PC-3 (cell line): Measurements from ENCODE around the gene PLA2G1B. TPM values are rescaled to one million over a fixed set of nuclear protein-coding genes. Genes with fewer than 3 reads are reported as not detected.

ENCODE experiments used
- ATAC-seq: fragments of 200-7000 bp; cut with Tn5 transposase; 2 replicates; pipeline ENCODE4 v1.9.1; 2020; ENCODE audit warnings: mild to moderate bottlenecking, moderate library complexity
- BruUV-seq: library from RNA; stranded (reverse); fragments of 400-500 nt; replicated peaks from 2 replicates; lab custom pipeline; 2021; lab: Mats Ljungman, UMichigan
- CTCF ChIA-PET: fragments of 300-600 bp; sonication (Branson Sonifier 250); formaldehyde crosslinking; loops from one replicate; lab custom pipeline; 2022; ENCODE audit warnings: antibody characterized with exemption; lab: Charles Lee
- POLR2A ChIA-PET: fragments of 300-600 bp; sonication (Branson Sonifier 250); formaldehyde crosslinking; loops from one replicate; lab custom pipeline; 2022; ENCODE audit warnings: antibody characterized with exemption; ENCODE audit not compliant: unreplicated experiment; lab: Charles Lee
- DNase-seq: peaks from one replicate; pipeline ENCODE4 v3.0.0-alpha.2; 2015
- H2AFZ ChIP-seq: fragments of 300-600 bp; sonication (generic); 2 replicates; pipeline ENCODE4 v1.6.0; 2016; ENCODE audit warnings: antibody characterized with exemption, low read length
- H3F3A ChIP-seq: fragments of 300-600 bp; sonication (generic); one replicate; pipeline ENCODE4 v1.6.0; 2017; ENCODE audit warnings: antibody characterized with exemption, low read length, control low read depth, mild to moderate bottlenecking; ENCODE audit not compliant: unreplicated experiment
- H3K27ac ChIP-seq: fragments of 300-600 bp; sonication (generic); 2 replicates; pipeline ENCODE4 v1.5.1; 2016; ENCODE audit warnings: mild to moderate bottlenecking, low read length
- H3K27me3 ChIP-seq: fragments of 300-600 bp; sonication (generic); 2 replicates; pipeline ENCODE4 v1.6.1; 2016; ENCODE audit warnings: low read length, mixed read lengths
- H3K36me3 ChIP-seq: fragments of 300-600 bp; sonication (generic); 2 replicates; pipeline ENCODE4 v1.6.1; 2016; ENCODE audit warnings: low read depth, mixed run types, low read length, mixed read lengths
- H3K4me1 ChIP-seq: fragments of 300-600 bp; sonication (generic); 2 replicates; pipeline ENCODE4 v1.5.1; 2016; ENCODE audit warnings: low read length; ENCODE audit not compliant: insufficient read depth
- H3K4me2 ChIP-seq: fragments of 300-600 bp; sonication (generic); 2 replicates; pipeline ENCODE4 v1.6.0; 2016; ENCODE audit warnings: low read length
- H3K4me3 ChIP-seq: fragments of 300-600 bp; sonication (generic); 2 replicates; pipeline ENCODE4 v1.5.1; 2016; ENCODE audit warnings: mild to moderate bottlenecking, low read length, mixed read lengths
- H3K79me2 ChIP-seq: fragments of 300-600 bp; sonication (generic); 2 replicates; pipeline ENCODE4 v1.6.1; 2017; ENCODE audit warnings: low read length, mixed read lengths
- H3K9ac ChIP-seq: fragments of 300-600 bp; sonication (generic); 2 replicates; pipeline ENCODE4 v1.6.0; 2016; ENCODE audit warnings: mild to moderate bottlenecking, low read length
- H3K9me2 ChIP-seq: fragments of 300-600 bp; sonication (generic); replicated peaks from 2 replicates; pipeline ENCODE4 v1.6.1; 2016; ENCODE audit warnings: mixed run types, low read length, mixed read lengths
- H3K9me3 ChIP-seq: fragments of 300-600 bp; sonication (generic); 2 replicates; pipeline ENCODE4 v1.6.1; 2016; ENCODE audit warnings: low read length, mixed read lengths
- H4K20me1 ChIP-seq: fragments of 300-600 bp; sonication (generic); 2 replicates; pipeline ENCODE4 v1.6.1; 2016; ENCODE audit warnings: low read length, mixed read lengths
- CTCF ChIP-seq: fragments of 300-600 bp; sonication (generic); conservative IDR thresholded peaks from 2 replicates; pipeline ENCODE4 v1.5.1; 2017; ENCODE audit warnings: antibody characterized with exemption, low read depth, mild to moderate bottlenecking, low read length
- EZH2 ChIP-seq: fragments of 300-600 bp; sonication (generic); IDR thresholded peaks from one replicate; pipeline ENCODE4 v1.6.1; 2017; ENCODE audit warnings: antibody characterized with exemption, mild to moderate bottlenecking, low read length; ENCODE audit not compliant: unreplicated experiment
- EZH2phosphoT487 ChIP-seq: fragments of 300-600 bp; sonication (generic); IDR thresholded peaks from 2 replicates; pipeline ENCODE4 v1.6.1; 2018; ENCODE audit warnings: mild to moderate bottlenecking, antibody characterized with exemption, low read length, borderline replicate concordance
- intact Hi-C: fragments of 100-400 bp; cut with micrococcal nuclease; formaldehyde crosslinking; loops from 2 replicates; pipeline ENCODE4 v1.9.0; 2023
- total RNA-seq: library from RNA; depleted of rRNA; stranded (reverse); fragments of >200 nt; gene quantifications from 2 replicates; pipeline ENCODE4 v1.2.3, GENCODE V29; 2014

The PLA2G1B gene
- total RNA-seq, 1 experiment from 2014 or later = not detected

DNA sequence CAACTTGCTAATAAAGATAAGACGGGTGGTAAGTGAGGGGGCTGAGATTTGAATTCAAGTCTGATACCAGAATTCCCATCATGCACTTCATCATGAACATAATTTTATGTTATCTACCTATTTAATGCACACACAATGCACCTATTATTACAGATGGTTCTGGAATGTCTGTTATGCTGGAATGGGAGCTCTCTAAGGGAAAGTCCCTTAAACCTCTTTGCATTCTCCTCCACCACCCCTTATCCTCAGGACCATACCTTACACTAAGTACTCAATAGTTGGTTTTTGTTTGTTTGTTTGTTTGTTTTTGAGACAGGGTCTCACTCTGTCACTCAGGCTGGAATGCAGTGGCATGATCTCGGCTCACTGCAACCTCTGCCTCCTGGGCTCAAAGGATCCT lies 48.4 kb upstream of the PLA2G1B start:
- Histone ChIP-seq H3K4me1 (no peaks in the 10 kb centered on the region), H3K79me2 (no peaks in the 10 kb centered on the region), H3K9me2 (no peaks in the 10 kb centered on the region), H3K9me3 (no peaks in the 10 kb centered on the region), H3F3A (no peaks in the 10 kb centered on the region), H2AFZ (no peak overlapping the region), H3K4me3 (no peak overlapping the region), H4K20me1 (no peaks in the 10 kb centered on the region), H3K27ac (no peak overlapping the region), H3K4me2 (no peak overlapping the region), H3K27me3 (peaks cover 18% of the 10 kb centered on the region), H3K9ac (no peak overlapping the region), H3K36me3 (no peaks in the 10 kb centered on the region)
- TF ChIP-seq CTCF = no peak
- TF ChIP-seq EZH2phosphoT487 = no peak
- no peak for TF ChIP-seq EZH2
- POLR2A ChIA-PET = interaction anchor here (0.6 kb wide), 1 partner anchor 85 kb away, joined by 5 read pairs; no protein-coding TSS in a partner anchor
- intact Hi-C loops = no loop called here
- no peak for DNase-seq
- CTCF ChIA-PET = no interaction called here
- no TSS peak for BruUV-seq
- ATAC-seq = no peak

- intact Hi-C loops = no loop called here
- Histone ChIP-seq H3K27me3 (peaks cover 36% of the 10 kb centered on the region), H3K9ac (no peak overlapping the region), H3K36me3 (no peaks in the 10 kb centered on the region), H3K4me3 (no peak overlapping the region), H3K9me2 (no peaks in the 10 kb centered on the region), H3K9me3 (no peaks in the 10 kb centered on the region), H3F3A (no peaks in the 10 kb centered on the region), H3K27ac (no peak overlapping the region), H3K4me1 (no peaks in the 10 kb centered on the region), H2AFZ (no peak overlapping the region), H3K4me2 (no peak overlapping the region), H3K79me2 (no peaks in the 10 kb centered on the region), H4K20me1 (no peaks in the 10 kb centered on the region)
- no peak for ATAC-seq
- ChIA-PET CTCF (interaction anchor here (0.6 kb wide), 1 partner anchor 276 kb away, joined by 3 read pairs; no protein-coding TSS in a partner anchor), POLR2A (no interaction called here)
- no peak for TF ChIP-seq EZH2
- no peak for TF ChIP-seq CTCF
- TF ChIP-seq EZH2phosphoT487 = no peak
- DNase-seq = no peak
- no TSS peak for BruUV-seq
These were observed 46.1 kb upstream of the PLA2G1B start for GRCh38 chr12:120373683-120374082.

GRCh38 chr12:120370343-120371243 lies 43.0 kb upstream of the PLA2G1B start:
- H3K4me1 ChIP-seq = no peaks in the 10 kb centered on the region
- no peaks in the 10 kb centered on the region for H3K36me3 ChIP-seq
- no peak overlapping the region for H3K4me3 ChIP-seq
- no peaks in the 10 kb centered on the region for H3K9me2 ChIP-seq
- TF ChIP-seq EZH2 (no peak), EZH2phosphoT487 (no peak), CTCF (no peak)
- no peaks in the 10 kb centered on the region for H3K9me3 ChIP-seq
- peaks cover 50% of the 10 kb centered on the region for H3K27me3 ChIP-seq
- DNase-seq (no peak), ATAC-seq (no peak)
- H4K20me1 ChIP-seq = no peaks in the 10 kb centered on the region
- H3F3A ChIP-seq = no peaks in the 10 kb centered on the region
- POLR2A ChIA-PET = no interaction called here
- intact Hi-C loops = no loop called here
- CTCF ChIA-PET = no interaction called here
- no peak overlapping the region for H3K4me2 ChIP-seq
- H3K9ac ChIP-seq = no peak overlapping the region
- no peaks in the 10 kb centered on the region for H3K79me2 ChIP-seq
- no peak overlapping the region for H3K27ac ChIP-seq
- H2AFZ ChIP-seq = no peak overlapping the region
- no TSS peak for BruUV-seq
